Superior temporal gyrus (tissue), 1 donor: ENCODE measurements around the gene CHAF1B.

Experiments used
- DNase-seq: peaks from one replicate; pipeline ENCODE4 v3.0.0-alpha.2; 2016; ENCODE audit errors: extremely low spot score

CHAF1B gene

DNA sequence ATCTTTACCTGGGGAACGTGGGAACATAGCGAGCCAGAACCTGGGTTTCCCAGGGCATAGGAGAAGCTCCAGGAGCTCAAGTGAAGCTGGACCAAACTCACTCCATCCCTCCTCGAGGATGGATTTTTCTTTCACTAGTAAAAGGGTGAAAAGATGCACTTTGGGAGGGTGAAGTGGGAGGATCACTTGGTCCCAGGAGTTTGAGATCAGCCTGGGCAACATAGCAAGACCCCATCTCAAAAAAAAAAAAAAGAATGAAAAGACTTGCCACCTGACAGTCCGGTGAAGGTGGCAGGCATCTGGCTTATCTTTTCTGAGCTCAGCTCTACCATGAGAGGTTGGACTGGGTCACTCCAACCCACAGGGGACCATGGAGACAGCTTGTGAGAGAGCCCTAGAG is 42.3 kb downstream of the CHAF1B start:
- no peak for DNase-seq

DNA sequence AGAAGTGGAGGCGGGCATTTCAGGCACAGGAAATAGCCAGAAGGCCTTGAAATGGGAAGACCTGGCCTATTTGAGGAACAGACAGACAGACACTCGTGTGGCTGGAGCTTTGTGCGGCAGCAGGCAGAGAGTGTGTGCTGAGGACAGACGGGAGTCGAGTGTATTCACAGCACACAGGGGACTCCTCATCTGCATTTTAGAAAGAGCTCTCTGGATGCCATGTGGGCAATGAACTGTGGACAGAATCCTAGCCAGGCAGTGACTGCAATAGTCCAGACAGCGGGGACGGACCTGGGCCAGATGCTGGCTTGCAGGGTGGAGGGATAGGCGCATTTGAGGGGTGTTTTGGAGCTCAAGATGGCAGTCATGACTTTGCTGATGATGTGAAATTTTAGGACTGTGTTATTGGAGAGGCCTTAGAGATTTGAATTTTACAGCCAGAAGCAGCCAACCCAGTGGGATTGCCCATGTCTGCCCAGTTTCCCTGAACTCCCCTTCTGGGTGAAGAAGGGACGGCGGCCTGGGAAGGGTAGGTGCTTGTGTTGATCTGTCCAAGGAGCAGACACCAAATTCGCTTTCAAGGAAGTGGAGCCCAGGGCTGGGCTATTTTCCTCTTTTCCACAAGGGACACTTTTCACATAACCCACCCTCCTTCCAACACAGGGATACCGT is 43.7 kb downstream of the CHAF1B start:
- DNase-seq: no peak

DNA sequence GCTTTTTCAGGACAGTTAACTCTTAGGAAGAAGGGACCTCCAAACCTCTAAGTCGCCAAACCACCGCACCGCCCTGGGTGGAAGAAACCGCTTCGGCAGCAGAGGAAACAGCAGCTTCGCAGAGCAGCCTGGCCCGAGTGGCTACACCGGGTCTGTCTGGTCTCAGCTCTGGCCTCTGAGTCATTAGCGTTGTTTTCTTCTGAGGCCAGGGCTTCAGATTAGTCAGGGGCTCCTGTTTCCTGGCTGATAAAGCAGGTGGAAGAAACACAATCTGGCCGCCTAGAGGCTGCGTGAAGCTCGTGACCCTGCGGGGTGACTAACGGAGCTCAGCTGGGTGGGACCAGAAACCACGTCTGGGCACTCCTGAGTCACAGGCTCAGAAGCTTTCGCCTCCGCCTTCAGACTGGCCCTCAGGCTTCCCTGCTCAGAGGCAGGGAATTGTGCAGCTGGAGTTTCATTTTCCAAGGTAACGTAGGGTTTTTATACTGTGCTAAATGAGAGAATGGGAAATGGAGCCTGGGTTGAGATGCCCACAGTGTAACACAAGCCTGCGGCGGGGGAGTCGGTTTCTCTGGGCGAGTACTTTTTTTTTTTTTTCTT is 44.9 kb downstream of the CHAF1B start:
- DNase-seq: no peak

DNA sequence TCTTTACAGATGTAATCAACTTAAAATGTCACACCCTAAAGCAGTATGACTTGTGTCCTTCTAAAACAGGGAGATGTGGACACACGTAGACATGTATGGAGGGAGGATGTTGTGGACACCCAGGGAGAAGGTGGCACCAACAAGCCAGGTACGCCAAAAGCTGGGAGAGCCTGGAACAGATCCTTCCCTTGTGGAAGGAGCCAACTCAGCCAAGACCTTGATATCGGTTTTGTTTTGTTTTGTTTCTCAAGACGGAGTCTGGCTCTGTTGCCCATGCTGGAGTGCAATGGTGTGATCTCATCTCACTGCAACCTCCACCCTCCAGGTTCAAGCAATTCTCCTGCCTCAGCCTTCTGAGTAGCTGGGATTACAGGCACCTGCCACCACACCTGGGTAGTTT is 45.6 kb downstream of the CHAF1B start:
- no peak for DNase-seq

DNA sequence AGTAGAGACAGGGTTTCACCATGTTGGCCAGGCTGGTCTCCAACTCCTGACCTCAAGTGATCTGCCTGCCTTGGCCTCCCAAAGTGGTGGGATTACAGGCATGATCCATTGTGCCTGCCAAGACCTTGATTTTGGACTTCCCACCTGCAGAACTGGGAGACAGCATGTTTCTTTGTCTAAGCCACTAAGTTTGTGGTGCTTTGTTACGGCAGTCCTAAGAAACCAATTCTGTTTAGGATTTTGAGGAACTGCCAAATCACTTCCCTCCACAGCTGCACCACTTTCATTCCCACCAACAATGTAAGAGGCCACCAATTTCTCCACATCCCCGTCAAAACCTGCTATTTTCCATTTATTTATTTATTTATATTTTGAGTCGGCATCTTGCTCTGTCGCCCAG is 46.1 kb downstream of the CHAF1B start:
- no peak for DNase-seq

DNA sequence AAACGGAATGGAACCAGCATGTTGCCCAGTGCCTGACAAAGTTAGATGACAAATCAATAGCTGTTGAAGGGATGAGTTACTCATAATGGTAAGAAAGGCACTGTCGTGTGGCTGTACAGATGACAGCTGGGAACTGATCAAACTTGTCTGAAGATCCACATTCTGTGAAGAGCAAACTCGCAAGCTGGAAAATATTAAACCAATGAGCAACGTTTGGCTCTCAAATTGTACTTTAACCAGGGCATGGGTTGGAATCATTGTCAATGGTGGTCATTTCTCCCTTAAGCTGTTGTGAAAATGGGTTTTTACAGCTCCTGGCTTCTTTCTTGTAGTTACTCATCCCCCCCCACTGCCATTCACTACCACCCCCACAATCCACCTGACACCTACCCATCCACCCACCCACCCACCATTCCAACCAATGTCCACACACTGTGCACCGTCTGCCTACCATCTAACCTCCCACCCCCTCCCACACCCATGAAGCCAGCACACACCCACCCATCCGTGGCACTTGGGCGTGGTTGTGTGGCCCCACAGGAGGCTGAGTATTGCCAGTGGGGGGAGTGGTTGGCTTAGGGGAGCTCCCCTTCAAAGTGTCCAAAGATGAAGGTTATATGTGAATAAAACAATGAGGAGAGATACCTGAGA is 48.0 kb downstream of the CHAF1B start:
- no peak for DNase-seq

DNA sequence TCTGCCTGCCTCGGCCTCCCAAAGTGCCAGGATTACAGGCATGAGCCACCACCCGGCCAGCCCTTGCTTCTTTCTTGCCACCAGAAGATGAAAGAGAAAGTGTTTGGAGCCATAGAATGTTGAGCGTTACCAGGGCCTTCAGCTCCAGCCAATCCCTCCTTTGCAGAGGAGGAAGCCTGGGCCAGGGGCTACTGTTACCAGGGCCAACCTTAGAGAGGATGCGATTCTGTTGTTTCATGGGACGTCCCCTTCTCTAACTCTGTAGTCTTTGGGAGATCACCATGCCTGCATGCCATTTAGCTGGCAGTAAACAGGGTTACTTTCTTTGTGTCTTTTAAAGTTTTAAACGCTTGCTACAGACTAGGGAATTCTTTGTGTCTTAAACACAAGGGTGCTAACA is 49.0 kb downstream of the CHAF1B start:
- DNase-seq: no peak

DNA sequence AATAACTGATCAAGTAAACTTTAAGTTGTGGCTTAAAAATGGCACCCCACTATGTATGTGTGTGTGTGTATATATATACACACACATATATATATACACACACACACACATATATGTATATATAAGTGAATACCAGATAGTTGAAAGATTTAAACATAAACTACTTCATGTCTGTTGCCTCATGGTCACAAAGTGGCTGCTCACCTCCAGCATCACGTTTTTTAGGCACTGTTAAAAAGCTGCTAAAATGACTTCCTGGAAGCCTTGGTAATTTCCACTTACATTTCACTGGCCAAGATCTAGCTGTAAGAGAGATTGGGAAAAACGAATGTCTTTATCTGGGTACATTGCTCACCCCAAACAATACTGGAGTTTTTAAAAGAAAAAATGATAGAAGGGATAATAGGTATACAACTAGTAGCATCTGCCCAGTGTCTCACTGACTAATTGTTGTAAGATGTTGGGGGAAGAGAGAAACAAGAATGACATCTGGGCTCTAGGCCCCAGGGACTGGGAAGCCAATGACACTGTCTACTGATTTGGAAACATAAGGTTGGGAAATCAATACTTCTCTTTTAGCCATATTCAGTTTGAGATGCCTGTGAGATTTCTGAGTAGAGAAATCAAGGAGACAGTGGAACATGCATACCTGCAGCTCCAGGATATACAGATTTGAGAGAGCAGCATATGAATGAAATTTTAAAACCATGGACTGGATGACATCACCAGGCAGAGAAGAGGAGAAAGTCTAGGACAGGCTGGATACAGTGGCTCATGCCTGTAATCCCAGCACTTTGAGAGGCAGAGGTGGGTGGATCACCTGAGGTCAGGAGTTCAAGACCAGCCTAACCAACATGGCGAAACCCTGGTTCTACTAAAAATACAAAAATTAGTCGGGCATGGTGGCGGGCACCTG is 51.9 kb downstream of the CHAF1B start:
- DNase-seq: no peak

DNA sequence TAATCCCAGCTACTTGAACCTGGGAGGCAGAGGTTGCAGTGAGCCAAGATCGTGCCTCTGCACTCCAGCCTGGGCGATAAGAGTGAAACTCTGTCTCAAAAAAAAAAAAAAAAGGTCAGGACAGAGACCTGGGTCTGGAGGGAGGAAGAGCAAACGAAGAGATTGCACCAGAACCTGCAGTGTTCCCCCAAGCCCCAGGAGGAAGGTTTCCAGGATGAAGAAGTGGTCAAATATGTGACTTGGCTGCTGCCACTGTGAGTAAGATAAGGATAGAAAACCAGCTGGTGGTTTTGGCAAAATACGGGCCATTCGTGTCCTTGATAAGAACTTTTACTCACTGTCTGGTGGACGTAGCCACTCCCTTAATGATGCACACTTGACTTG is 52.5 kb downstream of the CHAF1B start:
- no peak for DNase-seq

DNA sequence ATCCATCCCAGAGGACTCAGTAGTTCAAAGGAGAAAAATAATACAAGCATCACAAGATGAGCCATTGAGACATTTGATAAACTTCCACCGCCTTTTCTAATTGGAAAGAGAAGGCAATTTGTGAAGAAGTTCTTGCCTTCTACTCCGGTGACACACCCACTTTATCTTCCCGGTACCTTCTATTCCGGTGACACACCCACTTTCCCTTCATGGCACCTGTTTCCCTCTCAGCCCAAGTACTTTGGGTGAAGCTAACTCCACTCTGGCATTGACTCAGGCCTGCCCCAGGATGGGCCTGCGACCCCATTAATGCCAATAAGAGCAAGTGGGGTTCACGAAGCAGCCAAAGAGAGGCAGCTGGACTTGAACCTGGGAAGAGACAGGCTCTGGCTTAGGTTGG is 56.5 kb downstream of the CHAF1B start:
- no peak for DNase-seq

DNA sequence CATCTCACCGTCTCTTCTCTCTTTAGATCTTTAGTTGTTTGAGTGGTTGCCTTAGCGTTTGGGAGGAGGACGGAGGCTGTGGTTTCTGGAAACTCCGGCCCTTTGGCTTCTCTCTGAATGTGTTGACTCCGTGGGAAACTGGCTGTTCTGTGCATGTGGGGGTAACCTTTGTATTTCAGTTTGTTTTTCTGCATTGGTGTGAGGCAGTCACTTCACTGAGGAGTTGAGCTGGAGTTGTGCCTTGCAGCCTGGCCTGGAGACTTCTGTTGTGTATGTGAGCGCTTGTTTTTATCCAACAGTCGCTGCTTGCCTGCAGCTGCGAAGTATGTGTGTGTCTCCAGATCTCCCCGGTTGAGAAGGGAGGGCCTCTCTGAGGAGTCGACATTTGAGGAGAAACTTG is 61.1 kb downstream of the CHAF1B start:
- DNase-seq: no peak

DNA sequence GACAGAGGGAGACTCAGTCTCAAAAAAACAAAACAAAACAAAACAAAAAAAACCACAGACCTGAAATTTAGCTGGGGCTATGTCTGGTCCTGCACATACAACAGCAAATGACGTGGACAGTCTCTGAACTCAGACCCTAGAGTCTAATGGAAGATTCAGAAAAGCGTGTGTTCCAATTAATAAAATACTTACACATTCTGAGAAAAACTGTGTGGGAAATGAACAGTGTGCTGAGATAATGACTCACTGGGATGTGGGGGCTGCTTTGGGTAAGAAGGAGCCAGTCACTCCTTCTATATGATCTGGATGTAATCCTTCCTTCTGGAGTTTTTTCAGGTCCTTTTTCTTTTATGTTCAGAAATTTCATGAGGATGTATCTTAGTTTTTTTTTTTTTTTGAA is 65.3 kb downstream of the CHAF1B start:
- no peak for DNase-seq

DNA sequence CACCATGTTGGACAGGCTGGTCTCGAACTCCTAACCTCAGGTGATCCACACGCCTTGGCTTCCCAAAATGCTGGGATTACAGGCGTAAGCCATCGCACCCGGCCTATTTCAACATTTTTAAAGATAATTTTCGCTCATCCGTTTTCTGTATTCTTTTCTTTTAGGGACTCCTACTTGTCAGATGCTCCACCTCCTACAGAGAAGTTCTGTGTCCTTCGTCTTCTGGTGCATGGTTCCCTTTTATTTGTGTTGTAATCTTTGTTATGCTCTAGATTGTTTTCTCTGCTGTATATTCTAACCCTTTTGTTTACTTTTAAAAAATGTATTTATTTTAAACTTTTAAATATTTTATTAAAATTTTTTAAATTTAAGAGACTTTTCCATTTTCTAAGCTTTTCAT is 66.3 kb downstream of the CHAF1B start:
- DNase-seq: no peak

DNA sequence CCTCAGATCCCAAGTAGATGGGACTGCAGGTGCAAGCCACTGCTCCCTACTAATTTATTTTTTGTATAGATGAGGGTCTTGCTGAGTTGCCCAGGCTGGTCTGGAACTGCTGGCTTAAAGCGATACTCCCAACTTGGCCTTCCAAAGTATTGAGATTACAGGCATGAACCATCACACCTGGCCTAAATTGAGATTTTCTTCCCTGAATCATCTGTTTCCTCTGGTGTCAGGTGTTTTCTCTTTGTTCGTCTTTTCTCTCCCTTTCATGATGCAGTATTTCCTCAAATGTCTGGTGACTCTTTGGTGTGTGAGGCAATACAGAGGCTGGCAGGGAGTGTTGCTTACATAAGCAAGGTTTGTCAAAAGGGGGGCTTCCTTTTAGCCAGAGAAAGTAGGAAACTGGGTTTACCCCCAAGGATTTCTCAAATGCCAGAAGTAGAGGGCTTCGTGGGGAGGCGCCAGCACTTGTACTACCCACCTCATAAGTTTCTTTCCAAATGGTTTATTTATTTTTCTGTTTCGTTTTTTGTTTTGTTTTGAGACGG is 67.2 kb downstream of the CHAF1B start:
- DNase-seq: no peak

DNA sequence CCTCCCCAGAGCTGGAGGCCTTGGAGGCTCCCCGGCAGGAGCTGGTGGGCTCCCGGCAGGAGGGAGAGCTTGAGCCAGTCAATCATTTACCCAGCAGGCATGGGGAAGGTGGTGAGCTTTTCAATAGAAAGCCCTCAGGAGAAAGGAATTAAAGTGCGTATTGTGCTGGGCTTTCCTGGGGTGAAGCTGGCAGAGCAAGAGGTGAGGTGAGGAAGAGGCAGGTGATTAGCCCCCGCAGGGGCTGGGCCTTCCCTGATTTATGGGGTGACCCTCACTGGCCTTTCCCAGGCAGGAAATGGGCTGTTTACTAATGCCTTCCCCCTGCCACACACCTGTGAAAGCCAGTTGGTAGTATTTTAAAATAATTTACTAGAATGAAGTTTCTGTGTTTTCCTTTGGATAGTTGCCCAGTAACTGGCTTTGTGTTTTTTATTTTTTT is 68.9 kb downstream of the CHAF1B start:
- DNase-seq: no peak

DNA sequence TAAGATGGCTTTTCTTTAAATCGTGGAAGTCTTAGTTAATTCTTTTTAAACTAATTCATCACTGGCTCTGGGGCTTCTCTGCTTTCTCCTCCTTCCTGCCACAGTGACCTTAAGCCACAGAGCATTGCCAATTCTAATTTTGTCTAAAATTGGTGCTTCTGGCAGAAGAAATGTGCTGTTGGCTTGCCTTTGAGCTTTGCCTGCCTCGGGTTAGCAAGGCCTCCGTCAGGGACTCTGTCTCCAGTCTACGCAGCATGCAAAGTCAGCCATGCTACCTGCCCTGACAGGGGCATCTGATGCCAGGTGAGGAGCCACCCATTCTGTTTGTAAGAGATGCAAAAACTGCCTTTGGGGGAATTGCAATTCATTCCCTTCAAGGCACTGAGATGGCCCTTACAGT is 69.5 kb downstream of the CHAF1B start:
- DNase-seq: no peak

DNA sequence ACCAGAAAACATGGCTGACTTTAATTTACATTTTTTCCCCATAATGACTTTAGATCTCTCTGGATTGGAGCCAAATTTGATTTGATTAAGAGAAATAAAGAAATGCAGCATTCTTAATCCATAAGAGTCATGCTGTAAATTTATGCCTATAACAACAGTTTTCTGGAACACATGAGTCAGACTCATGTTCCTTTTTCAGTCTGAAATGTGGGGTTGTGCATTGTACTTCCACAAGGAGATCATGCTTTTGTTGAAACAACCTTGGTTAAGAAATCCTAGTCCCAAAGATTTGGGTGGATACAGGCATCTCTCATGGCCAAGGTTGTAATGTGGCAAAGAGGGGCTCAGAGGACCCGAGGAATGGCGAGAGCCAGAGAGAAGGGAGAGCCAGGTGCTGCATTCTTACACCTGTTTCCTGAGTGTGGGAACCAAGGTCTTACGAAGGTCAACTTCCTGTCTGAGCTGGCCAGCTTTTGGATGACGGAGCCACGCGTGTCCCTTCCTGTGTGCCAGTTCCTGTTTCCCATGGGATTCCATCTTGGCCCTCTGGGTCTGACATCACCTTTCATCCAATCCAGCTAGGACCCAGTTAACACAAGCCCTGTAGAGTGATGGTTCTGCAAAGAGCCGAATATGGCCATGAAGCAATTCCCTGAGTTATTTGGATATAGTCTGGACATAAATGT is 71.7 kb downstream of the CHAF1B start:
- no peak for DNase-seq

DNA sequence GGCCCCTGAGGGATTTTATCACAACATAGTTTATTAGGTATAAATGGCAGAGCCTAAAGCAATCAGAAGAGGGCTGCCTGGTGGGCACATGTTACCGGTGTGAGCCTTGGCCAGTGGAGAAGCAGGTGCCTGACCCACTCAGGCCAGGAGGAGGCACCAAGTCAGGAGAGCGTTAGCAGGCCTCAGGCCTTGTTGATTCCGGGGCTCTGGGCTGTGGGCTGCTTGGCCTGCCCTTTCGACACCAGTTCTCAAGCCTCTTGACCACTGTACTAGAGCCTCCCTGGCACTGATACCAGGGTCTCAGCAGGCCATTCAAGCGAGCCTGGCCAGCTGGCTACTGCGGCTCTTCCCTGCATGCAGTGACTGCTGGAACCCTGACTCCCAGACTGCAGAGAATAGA is 73.9 kb downstream of the CHAF1B start:
- DNase-seq: no peak

DNA sequence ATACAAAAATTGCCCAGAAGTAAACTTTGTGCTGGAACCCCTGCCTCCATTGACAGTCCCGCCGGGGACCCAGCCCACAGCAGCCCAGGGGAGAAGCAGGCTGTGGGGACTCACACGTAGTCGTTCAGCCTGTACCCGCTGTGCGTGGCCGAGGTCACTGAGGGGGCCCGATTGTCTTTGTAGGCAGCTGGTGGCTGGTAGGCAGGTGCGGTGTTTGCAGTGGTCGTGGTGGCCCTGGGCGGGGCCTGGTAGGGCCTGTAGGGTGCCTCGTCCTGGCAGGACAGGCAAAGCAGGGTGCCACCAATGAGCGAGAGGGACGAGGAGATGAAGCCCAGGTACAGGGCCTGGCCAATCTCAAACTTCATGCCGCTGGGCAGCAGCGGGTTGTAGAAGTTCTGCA is 75.7 kb downstream of the CHAF1B start:
- DNase-seq: no peak

DNA sequence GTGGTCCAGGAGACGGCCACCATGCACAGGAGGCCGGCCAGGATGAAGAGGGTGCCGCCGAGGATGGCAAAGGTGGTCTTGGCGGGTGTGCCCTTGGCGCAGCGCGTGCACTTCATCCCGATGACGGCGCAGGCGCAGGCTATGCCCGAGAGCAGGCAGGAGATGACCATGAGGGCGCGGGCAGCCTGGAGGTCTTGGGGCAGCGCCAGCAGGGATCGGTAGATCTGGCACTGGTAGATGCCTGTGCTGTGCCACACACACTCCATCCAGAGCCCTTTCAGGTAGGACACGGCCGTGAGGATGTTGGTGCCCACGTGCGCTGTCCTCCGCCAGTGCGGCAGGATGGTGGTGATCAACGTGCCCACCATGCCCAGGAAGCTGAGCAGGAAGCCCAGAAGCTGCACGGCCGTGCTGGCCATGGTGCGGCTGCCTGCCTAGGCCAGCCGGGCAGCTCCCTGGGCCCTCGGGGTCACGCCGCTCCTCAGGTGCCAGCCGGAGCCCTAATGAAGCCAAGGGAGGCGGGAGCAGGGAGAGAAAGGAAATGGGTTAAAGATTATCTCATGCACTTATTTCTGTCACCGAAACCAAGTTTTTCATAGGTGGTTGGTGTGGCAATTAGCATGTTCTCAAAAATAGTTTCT is 76.2 kb downstream of the CHAF1B start:
- DNase-seq: no peak

DNA sequence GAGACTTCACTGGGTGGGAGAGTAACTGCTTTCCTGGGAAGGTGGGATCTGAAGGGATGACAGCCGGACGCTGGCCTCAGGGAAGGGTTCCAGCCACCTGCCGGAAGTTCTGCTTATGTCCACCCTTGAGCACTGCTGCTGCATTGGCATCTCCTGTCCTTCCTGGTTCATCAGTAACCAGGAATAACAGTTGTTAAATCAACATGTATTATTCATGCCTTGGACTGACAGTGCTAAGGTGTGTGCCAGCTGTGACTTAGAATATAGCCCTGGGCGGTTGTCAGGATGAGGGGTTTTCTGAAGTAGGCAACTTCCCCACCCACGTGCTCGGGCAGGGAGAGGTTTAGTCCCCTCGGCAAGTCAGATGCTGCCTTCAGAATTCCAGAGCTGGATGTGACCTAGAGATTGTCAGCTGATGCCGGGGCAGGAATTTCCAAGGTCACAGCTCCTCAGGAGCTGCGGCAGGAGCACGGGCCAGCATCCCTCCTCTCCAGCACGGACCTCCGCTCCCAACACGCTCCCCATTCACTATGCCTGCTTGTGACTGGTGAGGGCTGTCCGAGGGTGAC is 76.8 kb downstream of the CHAF1B start:
- DNase-seq: no peak
